A673 (cell line): Measurements from ENCODE around the gene NUTM2D. TPM values are rescaled to one million over a fixed set of nuclear protein-coding genes. Genes with fewer than 3 reads are reported as not detected.
"Not testable (repeated sequence)": the region's sequence is repeated elsewhere in the genome, so short reads cannot be mapped to it uniquely, and the experiment has no call there.

Experiments used
- BruUV-seq: library from RNA; stranded (reverse); fragments of 400-500 nt; replicated peaks from 2 replicates; lab custom pipeline; 2021; lab: Mats Ljungman, UMichigan
- CTCF ChIA-PET: fragments of 300-600 bp; sonication (Branson Sonifier 250); formaldehyde crosslinking; loops from one replicate; lab custom pipeline; 2022; ENCODE audit warnings: antibody characterized with exemption; lab: Charles Lee
- POLR2A ChIA-PET: fragments of 300-600 bp; sonication (Branson Sonifier 250); formaldehyde crosslinking; loops from one replicate; lab custom pipeline; 2022; ENCODE audit warnings: antibody characterized with exemption; ENCODE audit not compliant: low non-redundant PET; lab: Charles Lee
- DNase-seq: peaks from one replicate; pipeline ENCODE4 v3.0.0-alpha.2; 2015; ENCODE audit warnings: low spot score
- H3K27ac ChIP-seq: fragments of 200-600 bp; sonication (generic); 2 replicates; pipeline ENCODE4 v1.5.1; 2016; ENCODE audit warnings: mixed run types, low read depth, mild to moderate bottlenecking, mixed read lengths, antibody characterized with exemption, low read length; ENCODE audit not compliant: poor library complexity, severe bottlenecking
- H3K27me3 ChIP-seq: fragments of 200-600 bp; sonication (generic); replicated peaks from 2 replicates; pipeline ENCODE4 v1.6.1; 2017; ENCODE audit warnings: mixed run types, low read depth, mild to moderate bottlenecking, mixed read lengths, antibody characterized with exemption, low read length; ENCODE audit not compliant: insufficient read depth, poor library complexity
- H3K36me3 ChIP-seq: fragments of 200-600 bp; sonication (generic); 2 replicates; pipeline ENCODE4 v1.6.1; 2016; ENCODE audit warnings: mixed run types, mild to moderate bottlenecking, mixed read lengths, antibody characterized with exemption, low read length; ENCODE audit not compliant: insufficient read depth, poor library complexity, severe bottlenecking
- H3K4me1 ChIP-seq: fragments of 200-600 bp; sonication (generic); 2 replicates; pipeline ENCODE4 v1.6.1; 2017; ENCODE audit warnings: mixed run types, mild to moderate bottlenecking, mixed read lengths, antibody characterized with exemption, low read length; ENCODE audit not compliant: insufficient read depth, poor library complexity, severe bottlenecking
- H3K4me3 ChIP-seq: fragments of 200-600 bp; sonication (generic); 2 replicates; pipeline ENCODE4 v1.5.1; 2016; ENCODE audit warnings: low read depth, mixed run types, mild to moderate bottlenecking, mixed read lengths, low read length; ENCODE audit not compliant: poor library complexity, severe bottlenecking
- H3K9me3 ChIP-seq: fragments of 200-600 bp; sonication (generic); 2 replicates; pipeline ENCODE4 v1.6.1; 2016; ENCODE audit warnings: mixed run types, low read depth, mild to moderate bottlenecking, mixed read lengths, antibody characterized with exemption, low read length; ENCODE audit not compliant: poor library complexity, severe bottlenecking
- intact Hi-C: fragments of 100-400 bp; cut with micrococcal nuclease; formaldehyde crosslinking; loops from one replicate; pipeline ENCODE4 v1.10.0; 2022; ENCODE audit not compliant: unreplicated experiment
- total RNA-seq: library from RNA; stranded (reverse); gene quantifications from 2 replicates; pipeline ENCODE4 v1.2.3, GENCODE V29; 2021

Gene NUTM2D
- total RNA-seq, 1 experiment from 2014 or later: 1.3 TPM

GRCh38 chr10:87324559-87324958 is 33.0 kb upstream of the NUTM2D start:
- intact Hi-C loops, CTCF ChIA-PET, H3K27ac ChIP-seq, H3K4me3 ChIP-seq, H3K36me3 ChIP-seq, POLR2A ChIA-PET, H3K4me1 ChIP-seq, H3K9me3 ChIP-seq, H3K27me3 ChIP-seq, BruUV-seq, DNase-seq: not testable (repeated sequence)

- H3K9me3 ChIP-seq, H3K27ac ChIP-seq, H3K36me3 ChIP-seq, H3K27me3 ChIP-seq, BruUV-seq, intact Hi-C loops, DNase-seq, POLR2A ChIA-PET, H3K4me1 ChIP-seq, H3K4me3 ChIP-seq, CTCF ChIA-PET: not testable (repeated sequence)
Measured at GRCh38 chr10:87327958-87328357, 29.6 kb upstream of the NUTM2D start.

GRCh38 chr10:87329131-87329530 is 28.4 kb upstream of the NUTM2D start:
- POLR2A ChIA-PET, BruUV-seq, H3K27me3 ChIP-seq, DNase-seq, H3K4me3 ChIP-seq, H3K27ac ChIP-seq, H3K36me3 ChIP-seq, intact Hi-C loops, H3K4me1 ChIP-seq, CTCF ChIA-PET, H3K9me3 ChIP-seq: not testable (repeated sequence)

GRCh38 chr10:87332687-87333086 is 24.9 kb upstream of the NUTM2D start:
- H3K4me3 ChIP-seq, H3K27ac ChIP-seq, CTCF ChIA-PET, BruUV-seq, DNase-seq, H3K36me3 ChIP-seq, H3K9me3 ChIP-seq, intact Hi-C loops, H3K27me3 ChIP-seq, H3K4me1 ChIP-seq, POLR2A ChIA-PET: not testable (repeated sequence)

DNA sequence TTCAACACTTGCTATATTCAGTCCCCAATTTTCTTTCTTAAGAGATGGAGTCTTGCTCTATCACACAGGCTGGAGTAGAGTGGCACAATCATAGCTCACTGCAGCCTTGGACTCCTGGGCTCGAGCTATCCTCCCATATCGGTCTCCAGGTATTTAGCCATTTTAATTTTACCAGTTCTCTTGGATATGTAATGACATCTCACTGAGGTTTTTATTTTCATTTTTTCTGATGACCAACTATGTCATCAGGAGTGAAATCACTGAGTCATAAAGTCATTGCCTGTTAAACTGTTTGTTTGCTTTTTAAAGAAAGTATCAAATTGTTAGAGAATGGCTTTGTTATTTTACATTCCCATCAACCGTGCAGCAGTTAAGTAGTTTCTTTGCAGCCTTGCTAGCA is 17.1 kb upstream of the NUTM2D start:
- POLR2A ChIA-PET: not testable (repeated sequence)

DNA sequence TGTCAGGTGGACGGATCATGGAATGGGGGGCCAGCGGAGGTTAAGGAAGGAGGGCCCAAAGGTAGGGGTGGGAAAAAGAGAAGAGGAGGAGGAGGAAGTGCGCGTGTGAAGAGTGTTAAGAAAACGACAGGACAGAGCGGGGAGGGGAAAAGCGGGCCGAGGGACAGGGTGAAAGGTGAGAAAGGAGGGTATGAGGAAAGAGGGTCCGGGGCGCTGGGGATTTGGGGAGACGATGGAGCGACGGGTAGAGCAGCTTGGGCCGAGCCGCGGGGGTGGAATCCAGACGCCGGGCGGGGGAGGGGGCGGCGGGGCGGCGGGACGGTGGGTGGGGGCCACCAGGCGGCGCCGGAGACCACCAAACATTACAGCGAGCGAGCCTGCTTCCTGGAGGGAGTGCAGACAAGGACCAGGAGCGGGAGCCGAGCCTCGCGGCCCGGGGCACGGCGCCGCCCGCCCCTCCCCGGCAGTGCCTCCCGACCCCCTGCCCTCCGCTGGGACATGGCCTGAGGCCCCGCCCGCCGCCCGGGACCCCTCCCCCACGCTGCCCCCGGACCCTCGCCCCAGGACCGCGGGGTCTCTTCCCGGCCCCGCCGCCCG is 15.9 kb upstream of the NUTM2D start:
- H3K9me3 ChIP-seq, H3K27me3 ChIP-seq, H3K4me1 ChIP-seq, POLR2A ChIA-PET, intact Hi-C loops, H3K36me3 ChIP-seq, BruUV-seq, CTCF ChIA-PET, DNase-seq: not testable (repeated sequence)
- peak overlapping the region; percentile 77 for H3K27ac ChIP-seq
- H3K4me3 ChIP-seq: peak overlapping the region; percentile 61

More for the DNA sequence above, 17.1 kb upstream of the NUTM2D start:
- DNase-seq, CTCF ChIA-PET, H3K4me3 ChIP-seq, H3K9me3 ChIP-seq, H3K4me1 ChIP-seq, H3K36me3 ChIP-seq, BruUV-seq, intact Hi-C loops, H3K27me3 ChIP-seq, H3K27ac ChIP-seq: not testable (repeated sequence)

DNA sequence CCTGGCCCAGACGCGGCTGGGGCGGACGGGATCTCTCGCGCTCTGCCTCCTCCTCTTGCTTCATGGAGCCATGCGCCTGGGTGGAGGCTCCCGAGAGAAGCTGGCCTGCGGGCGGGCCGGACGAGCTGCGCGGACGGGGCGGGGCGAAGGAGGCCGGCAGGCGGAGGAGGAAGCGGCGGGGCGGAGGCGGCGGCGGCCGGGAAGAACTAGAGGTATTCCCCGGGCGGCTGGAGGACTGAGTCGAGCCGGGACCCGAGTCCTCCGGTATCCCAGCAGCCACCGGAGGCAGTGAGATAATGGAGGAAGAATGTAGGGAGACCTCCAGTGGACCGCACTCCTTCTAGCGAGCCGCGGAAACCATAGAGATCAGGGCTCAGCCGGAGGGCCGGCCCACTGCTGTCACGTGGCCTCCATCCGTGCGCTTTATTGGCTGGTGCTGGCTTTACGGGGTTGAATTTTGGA is 15.3 kb upstream of the NUTM2D start:
- DNase-seq: peak; percentile 91
- H3K27me3 ChIP-seq, H3K4me1 ChIP-seq, H3K36me3 ChIP-seq, BruUV-seq, CTCF ChIA-PET, POLR2A ChIA-PET, H3K9me3 ChIP-seq, intact Hi-C loops: not testable (repeated sequence)
- Histone ChIP-seq H3K27ac (peak overlapping the region; percentile 77), H3K4me3 (peak overlapping the region; percentile 61)
